Naive thymus-derived CD4-positive, alpha-beta T cell (primary cell): Measurements from ENCODE around the gene ANKRD24. TPM values are rescaled to one million over a fixed set of nuclear protein-coding genes. Genes with fewer than 3 reads are reported as not detected.
"Not testable (repeated sequence)": the region's sequence is repeated elsewhere in the genome, so short reads cannot be mapped to it uniquely, and the experiment has no call there.

Source experiments
- ATAC-seq: fragments of 150-1000 bp; cut with Tn5 transposase; 2 replicates; pipeline ENCODE4 v1.10.0; 2021; ENCODE audit warnings: mild to moderate bottlenecking, moderate library complexity
- CTCF ChIA-PET: fragments of 350-600 bp; sonication (Branson Sonifier 250); formaldehyde crosslinking; loops from one replicate; lab custom pipeline; 2021; ENCODE audit warnings: antibody characterized with exemption; lab: Charles Lee
- POLR2A ChIA-PET: fragments of 350-600 bp; sonication (Branson Sonifier 250); formaldehyde crosslinking; loops from one replicate; lab custom pipeline; 2021; ENCODE audit warnings: antibody characterized with exemption, inconsistent platforms; lab: Charles Lee
- DNase-seq, 9 donors: peaks; one replicate each; pipeline versions ENCODE4 v3.0.0 to v3.0.0-alpha.2; 2020 to 2022; ENCODE audit warnings: mixed read lengths in 1 of 9
- H3K27ac ChIP-seq: one replicate; pipeline ENCODE4 v1.7.0; 2013; ENCODE audit warnings: mild to moderate bottlenecking, low read depth, low read length, moderate library complexity
- H3K27me3 ChIP-seq, 2 donors: one replicate each; pipeline ENCODE4 v1.7.0; 2013; ENCODE audit warnings: low read length in 2 of 2, mild to moderate bottlenecking in 2 of 2, moderate library complexity in 2 of 2; ENCODE audit not compliant: control insufficient read depth in 2 of 2, insufficient read depth in 2 of 2
- H3K36me3 ChIP-seq, 3 experiments: 1 replicate in 2 of 3; 2 replicates in 1 of 3; pipeline ENCODE4 v1.7.0; 2013; ENCODE audit warnings: low read length in 3 of 3, mild to moderate bottlenecking in 3 of 3, moderate library complexity in 1 of 3; ENCODE audit not compliant: insufficient read depth in 3 of 3, control insufficient read depth in 2 of 3
- H3K4me1 ChIP-seq, 2 donors: one replicate each; pipeline ENCODE4 v1.7.0; 2013; ENCODE audit warnings: low read length in 2 of 2, mild to moderate bottlenecking in 2 of 2, moderate library complexity in 1 of 2; ENCODE audit not compliant: control insufficient read depth in 2 of 2, insufficient read depth in 2 of 2
- H3K4me3 ChIP-seq: 2 replicates; pipeline ENCODE4 v1.7.0; 2013; ENCODE audit warnings: mild to moderate bottlenecking, low read length
- H3K9me3 ChIP-seq, 3 experiments: 1 replicate in 2 of 3; 2 replicates in 1 of 3; pipeline ENCODE4 v1.7.0; 2013; ENCODE audit warnings: low read length in 3 of 3; ENCODE audit not compliant: control insufficient read depth in 2 of 3
- H3K27ac Mint-ChIP-seq, 9 donors: one replicate each; pipeline ENCODE4 v1.8.0; 2020 to 2022; ENCODE audit warnings: mixed read lengths in 9 of 9, mild to moderate bottlenecking in 8 of 9, moderate library complexity in 5 of 9, inconsistent platforms in 2 of 9
- H3K27me3 Mint-ChIP-seq, 5 donors: one replicate each; pipeline ENCODE4 v1.8.0; 2021 to 2022; ENCODE audit warnings: mixed read lengths in 5 of 5, mild to moderate bottlenecking in 1 of 5
- H3K36me3 Mint-ChIP-seq, 5 donors: one replicate each; pipeline ENCODE4 v1.8.0; 2020 to 2022; ENCODE audit warnings: mixed read lengths in 5 of 5, mild to moderate bottlenecking in 3 of 5, inconsistent platforms in 1 of 5
- H3K4me1 Mint-ChIP-seq, 7 donors: one replicate each; pipeline ENCODE4 v1.8.0; 2020 to 2022; ENCODE audit warnings: mixed read lengths in 7 of 7, mild to moderate bottlenecking in 3 of 7, inconsistent platforms in 1 of 7
- H3K4me3 Mint-ChIP-seq, 10 donors: one replicate each; pipeline ENCODE4 v1.8.0; 2020 to 2022; ENCODE audit warnings: mild to moderate bottlenecking in 10 of 10, mixed read lengths in 10 of 10, moderate library complexity in 6 of 10, inconsistent platforms in 2 of 10
- H3K9me3 Mint-ChIP-seq, 11 donors: one replicate each; pipeline ENCODE4 v1.8.0; 2020 to 2022; ENCODE audit warnings: mixed read lengths in 11 of 11, mild to moderate bottlenecking in 4 of 11, inconsistent platforms in 1 of 11, moderate library complexity in 1 of 11
- intact Hi-C, 2 donors: fragments of 100-400 bp; cut with micrococcal nuclease; formaldehyde crosslinking; loops; one replicate each; pipeline ENCODE4 v1.15.1; 2023
- polyA plus RNA-seq, 2 donors: library from polyadenylated mRNA; unstranded; fragments of 300-500 nt; fragmentation: Illumina TruSeq; gene quantifications; one replicate each; pipeline ENCODE4 v1.2.3, GENCODE V29; 2021
- total RNA-seq, 6 experiments: library from RNA in 5 of 6; stranded (reverse) in 5 of 6; gene quantifications; 1 replicate in 5 of 6; 2 replicates in 1 of 6; pipeline ENCODE4 v1.2.3 and lab custom pipeline; 2021 to 2026

ANKRD24 gene
- total and polyA plus RNA-seq, 7 experiments from 2014 or later = 0.17 to 2.8 (median 1.9) TPM; not detected in 1

- CTCF ChIA-PET = interaction anchor here (0.7 kb wide), 1 partner anchor 199 kb away, joined by 14 read pairs; no protein-coding TSS in a partner anchor
- POLR2A ChIA-PET = no interaction called here
These were observed 33.3 kb downstream of the ANKRD24 start for GRCh38 chr19:4215807-4216206.

GRCh38 chr19:4216846-4217245 is 34.4 kb downstream of the ANKRD24 start:
- ATAC-seq (no peak), DNase-seq (no peak)
- Mint-ChIP-seq H3K36me3 (no peaks in the 10 kb centered on the region), H3K27me3 (no peaks in the 10 kb centered on the region), H3K4me1 (peaks cover 0 to 4% (median 0%) of the 10 kb centered on the region in 7 donors), H3K4me3 (no peak overlapping the region), H3K9me3 (peaks cover 0 to 5% (median 0%) of the 10 kb centered on the region in 11 donors), H3K27ac (no peak overlapping the region)
- H3K4me3 ChIP-seq = no peak overlapping the region
- no peaks in the 10 kb centered on the region for H3K27me3 ChIP-seq
- no peaks in the 10 kb centered on the region for H3K36me3 ChIP-seq
- H3K27ac ChIP-seq = no peak overlapping the region
- peaks cover 0 to 6% (median 0%) of the 10 kb centered on the region in 3 experiments for H3K9me3 ChIP-seq
- intact Hi-C loops = no loop called here
- H3K4me1 ChIP-seq = peaks cover 0 to 9% of the 10 kb centered on the region in 2 donors
- ChIA-PET CTCF (no interaction called here), POLR2A (no interaction called here)

More at GRCh38 chr19:4215807-4216206, 33.3 kb downstream of the ANKRD24 start:
- Mint-ChIP-seq H3K4me3 (no peak overlapping the region), H3K4me1 (peaks cover 0 to 4% (median 0%) of the 10 kb centered on the region in 7 donors), H3K27me3 (no peaks in the 10 kb centered on the region), H3K27ac (no peak overlapping the region), H3K36me3 (no peaks in the 10 kb centered on the region), H3K9me3 (peaks cover 0 to 5% (median 0%) of the 10 kb centered on the region in 11 donors)
- no peak for ATAC-seq
- Histone ChIP-seq H3K36me3 (no peaks in the 10 kb centered on the region), H3K4me3 (no peak overlapping the region), H3K9me3 (peaks cover 0 to 6% (median 0%) of the 10 kb centered on the region in 3 experiments), H3K4me1 (peaks cover 0 to 9% of the 10 kb centered on the region in 2 donors), H3K27me3 (no peaks in the 10 kb centered on the region), H3K27ac (no peak overlapping the region)
- intact Hi-C loops = no loop called here
- no peak for DNase-seq

GRCh38 chr19:4217429-4218264 is 35.2 kb downstream of the ANKRD24 start:
- H3K36me3 Mint-ChIP-seq = no peaks in the 10 kb centered on the region
- H3K4me1 ChIP-seq = peaks cover 0 to 9% of the 10 kb centered on the region in 2 donors
- no peak overlapping the region for H3K4me3 Mint-ChIP-seq
- DNase-seq (no peak), ATAC-seq (no peak)
- no peak overlapping the region for H3K27ac Mint-ChIP-seq
- peaks cover 0 to 6% (median 0%) of the 10 kb centered on the region in 3 experiments for H3K9me3 ChIP-seq
- no peaks in the 10 kb centered on the region for H3K27me3 Mint-ChIP-seq
- H3K4me3 ChIP-seq = no peak overlapping the region
- intact Hi-C loops = no loop called here
- H3K36me3 ChIP-seq = no peaks in the 10 kb centered on the region
- H3K27me3 ChIP-seq = no peaks in the 10 kb centered on the region
- ChIA-PET CTCF (interaction anchor here (0.6 to 0.9 kb wide), 2 partner anchors 16 to 260 kb away, joined by 3 to 5 read pairs; no protein-coding TSS in a partner anchor), POLR2A (no interaction called here)
- H3K27ac ChIP-seq = no peak overlapping the region
- peaks cover 0 to 5% (median 0%) of the 10 kb centered on the region in 11 donors for H3K9me3 Mint-ChIP-seq
- peaks cover 0 to 4% (median 0%) of the 10 kb centered on the region in 7 donors for H3K4me1 Mint-ChIP-seq

GRCh38 chr19:4218523-4218922 is 36.0 kb downstream of the ANKRD24 start:
- intact Hi-C loops, H3K4me3 ChIP-seq, H3K9me3 Mint-ChIP-seq, ATAC-seq, H3K27me3 ChIP-seq, H3K9me3 ChIP-seq, H3K36me3 ChIP-seq, H3K27me3 Mint-ChIP-seq, H3K27ac ChIP-seq, H3K36me3 Mint-ChIP-seq, H3K27ac Mint-ChIP-seq, H3K4me1 Mint-ChIP-seq, H3K4me3 Mint-ChIP-seq, H3K4me1 ChIP-seq, POLR2A ChIA-PET, DNase-seq: not testable (repeated sequence)
- CTCF ChIA-PET = interaction anchor here (0.6 to 0.9 kb wide), 2 partner anchors 17 to 259 kb away, joined by 3 to 5 read pairs; no protein-coding TSS in a partner anchor

- Mint-ChIP-seq H3K36me3 (no peaks in the 10 kb centered on the region), H3K4me1 (peaks cover 0 to 4% (median 0%) of the 10 kb centered on the region in 7 donors), H3K27me3 (no peaks in the 10 kb centered on the region), H3K4me3 (no peak overlapping the region), H3K27ac (no peak overlapping the region), H3K9me3 (peaks cover 0 to 5% (median 0%) of the 10 kb centered on the region in 11 donors)
- no peak overlapping the region for H3K4me3 ChIP-seq
- H3K27ac ChIP-seq = no peak overlapping the region
- ChIA-PET CTCF (interaction anchor here (0.6 kb wide), 1 partner anchor 16 kb away, joined by 5 read pairs; no protein-coding TSS in a partner anchor), POLR2A (no interaction called here)
- no peak for ATAC-seq
- H3K36me3 ChIP-seq = no peaks in the 10 kb centered on the region
- peaks cover 0 to 6% (median 0%) of the 10 kb centered on the region in 3 experiments for H3K9me3 ChIP-seq
- DNase-seq = no peak
- intact Hi-C loops = no loop called here
- peaks cover 0 to under 1% of the 10 kb centered on the region in 2 donors for H3K4me1 ChIP-seq
- no peaks in the 10 kb centered on the region for H3K27me3 ChIP-seq
These were observed 37.7 kb downstream of the ANKRD24 start for GRCh38 chr19:4220188-4220587.

GRCh38 chr19:4224470-4224869 is 42.0 kb downstream of the ANKRD24 start:
- Histone ChIP-seq H3K4me1 (no peaks in the 10 kb centered on the region), H3K9me3 (no peaks in the 10 kb centered on the region), H3K27ac (no peak overlapping the region), H3K4me3 (no peak overlapping the region), H3K27me3 (peaks cover 0 to 4% of the 10 kb centered on the region in 2 donors), H3K36me3 (no peaks in the 10 kb centered on the region)
- ChIA-PET CTCF (no interaction called here), POLR2A (no interaction called here)
- peaks cover 0 to 3% (median 0%) of the 10 kb centered on the region in 7 donors for H3K4me1 Mint-ChIP-seq
- no peak for ATAC-seq
- H3K9me3 Mint-ChIP-seq = peaks cover 0 to 2% (median 0%) of the 10 kb centered on the region in 11 donors
- H3K27me3 Mint-ChIP-seq = peaks cover 0 to 4% (median 2%) of the 10 kb centered on the region in 5 donors
- intact Hi-C loops = no loop called here
- H3K27ac Mint-ChIP-seq = no peak overlapping the region
- peaks cover 0 to 4% (median 0%) of the 10 kb centered on the region in 5 donors for H3K36me3 Mint-ChIP-seq
- no peak overlapping the region for H3K4me3 Mint-ChIP-seq
- no peak for DNase-seq
